ENCODE measurements around the gene CHST2.
"Not testable (repeated sequence)": the region's sequence is repeated elsewhere in the genome, so short reads cannot be mapped to it uniquely, and the experiment has no call there.

CHST2 gene

GRCh38 chr3:143151004-143151731, 31.6 kb downstream of the CHST2 start:
- no peak for TF ChIP-seq ZFX (IDR thresholded peaks at IDR 0.05)
- no peak for TF ChIP-seq CTCF (conservative IDR thresholded peaks at IDR 0.05)
- H3K27ac ChIP-seq, result no peak overlapping the region

- no peak for TF ChIP-seq CTCF (conservative IDR thresholded peaks at IDR 0.05)
- no peak for TF ChIP-seq ZFX (IDR thresholded peaks at IDR 0.05)
Measured at GRCh38 chr3:143152043-143152442, 32.5 kb downstream of the CHST2 start.

GRCh38 chr3:143155756-143156155, 36.2 kb downstream of the CHST2 start:
- H3K27ac ChIP-seq, result no peak overlapping the region
- no peak for TF ChIP-seq ZFX (IDR thresholded peaks at IDR 0.05)

More at GRCh38 chr3:143152043-143152442, 32.5 kb downstream of the CHST2 start:
- no peak overlapping the region for H3K27ac ChIP-seq

- H3K27ac ChIP-seq, result no peak overlapping the region
- TF ChIP-seq ZFX (IDR thresholded peaks at IDR 0.05), result no peak
- TF ChIP-seq CTCF (conservative IDR thresholded peaks at IDR 0.05), result no peak
Measured at GRCh38 chr3:143158014-143158988, 38.7 kb downstream of the CHST2 start.

- H3K27ac ChIP-seq, result no peak overlapping the region
- TF ChIP-seq CTCF (conservative IDR thresholded peaks at IDR 0.05), result no peak
- no peak for TF ChIP-seq ZFX (IDR thresholded peaks at IDR 0.05)
Measured at GRCh38 chr3:143160437-143160836, 40.9 kb downstream of the CHST2 start.

GRCh38 chr3:143163562-143164100, 44.1 kb downstream of the CHST2 start:
- no peak overlapping the region for H3K27ac ChIP-seq
- TF ChIP-seq ZFX (IDR thresholded peaks at IDR 0.05) (no peak), CTCF (conservative IDR thresholded peaks at IDR 0.05) (no peak)

GRCh38 chr3:143165211-143165610, 45.6 kb downstream of the CHST2 start:
- TF ChIP-seq CTCF (conservative IDR thresholded peaks at IDR 0.05), result no peak
- H3K27ac ChIP-seq, result no peak overlapping the region

- not testable (repeated sequence) for H3K27ac ChIP-seq
Measured at GRCh38 chr3:143165612-143166285, 46.2 kb downstream of the CHST2 start.

Measured in C4-2B (cell line).